Heart left ventricle (tissue), 16 donors: ENCODE results near the gene WHRN. TPM values are rescaled to one million over a fixed set of nuclear protein-coding genes. Genes with fewer than 3 reads are reported as not detected.

ENCODE experiments used
- ATAC-seq, 4 donors: fragments of 200-7000 bp; cut with Tn5 transposase; one replicate each; pipeline ENCODE4 v1.9.1; 2020 to 2022; ENCODE audit warnings: moderate library complexity in 4 of 4, mild to moderate bottlenecking in 3 of 4, moderate number of reproducible peaks in 1 of 4
- DNase-seq, 5 donors: peaks; one replicate each; pipeline ENCODE4 v3.0.0-alpha.2; 2020
- H3K27ac ChIP-seq, 12 donors: fragments of 200-600 bp; sonication (generic) in 4 of 12; one replicate each; pipeline versions ENCODE4 v1.5.0 to v1.8.0; 2016 to 2022; ENCODE audit warnings: mild to moderate bottlenecking in 2 of 12
- H3K27me3 ChIP-seq, 9 donors: fragments of 200-600 bp; sonication (generic) in 2 of 9; one replicate each; pipeline versions ENCODE4 v1.5.1 to v1.8.0; 2016 to 2022; ENCODE audit warnings: mild to moderate bottlenecking in 3 of 9
- H3K36me3 ChIP-seq, 9 donors: fragments of 200-600 bp; sonication (generic) in 2 of 9; one replicate each; pipeline versions ENCODE4 v1.5.0 to v1.8.0; 2018 to 2022; ENCODE audit warnings: mild to moderate bottlenecking in 2 of 9
- H3K4me1 ChIP-seq, 12 donors: fragments of 200-600 bp; sonication (generic) in 4 of 12; one replicate each; pipeline versions ENCODE4 v1.5.0 to v1.8.0; 2016 to 2022; ENCODE audit warnings: mild to moderate bottlenecking in 3 of 12
- H3K4me3 ChIP-seq, 12 donors: fragments of 200-600 bp; sonication (generic) in 4 of 12; one replicate each; pipeline versions ENCODE4 v1.5.0 to v1.8.0; 2017 to 2022; ENCODE audit warnings: mild to moderate bottlenecking in 9 of 12, moderate library complexity in 4 of 12
- H3K9me3 ChIP-seq, 12 donors: fragments of 200-600 bp; sonication (generic) in 4 of 12; one replicate each; pipeline versions ENCODE4 v1.5.0 to v1.8.0; 2016 to 2022; ENCODE audit warnings: mild to moderate bottlenecking in 1 of 12
- POLR2A ChIP-seq, 2 donors: fragments of 450-650 bp; IDR thresholded peaks; one replicate each; pipeline ENCODE4 v1.6.1; 2017; ENCODE audit warnings: antibody characterized with exemption in 2 of 2, mild to moderate bottlenecking in 2 of 2, moderate library complexity in 2 of 2
- WGBS, 4 donors: extraction: QIAGEN DNeasy Blood & Tissue Kit in 2 of 4; methylation state at CpG; one replicate each; pipeline versions ENCODE4 v1.1.5 to v1.1.7; 2013 to 2018; 5-methylcytosine and 5-hydroxymethylcytosine counted together
- intact Hi-C, 10 donors: fragments of 100-400 bp; cut with DNase I; formaldehyde crosslinking; loops; one replicate each; pipeline versions ENCODE4 v1.11.1 to v1.14.2; 2022
- polyA plus RNA-seq, 2 donors: library from polyadenylated mRNA; stranded (reverse); fragments of 200-250 nt; gene quantifications; one replicate each; pipeline ENCODE4 v1.2.3, GENCODE V29; 2013
- total RNA-seq, 9 donors: library from RNA; depleted of rRNA in 2 of 9; stranded (reverse); fragments of >200 nt in 2 of 9; fragmentation: NEBNext Ultra II Directional in 3 of 9; extraction: Animal tissue kit (Norgen Biotek cat#: 25700) in 3 of 9; gene quantifications; one replicate each; pipeline versions ENCODE4 v1.1.0 to v1.2.4, GENCODE V29; 2016 to 2023
- TF ChIP-seq, protein P1 (sequence below), 12 donors: fragments of 200-600 bp; sonication (generic) in 4 of 12; IDR thresholded peaks; one replicate each; pipeline versions ENCODE4 v1.5.0 to v1.8.0; 2018 to 2022; ENCODE audit warnings: antibody characterized with exemption in 12 of 12, mild to moderate bottlenecking in 5 of 12
- donor health status: ischemic (EF 13 %, LVEDD 7.1; RV severe dilation, severe dysfunction).
- donor health status: healthy with polysubstance abuse.
- donor health status: DM: no; HTN: yes; CAD: no.
- donor health status: DM: no; HTN: no; CAD: no.
- donor health status: ischemic (EF 25% LVEDD 6.9; RV normal size, moderate dysfunction).
- donor health status: ischemic (EF 25% LVEDD 5.7; RV mildly dilated, moderate dysfunction).
- donor health status: healthy.
- donor health status: DM: yes; HTN: yes; CAD: no.
- donor health status: ischemic (EF 35%, LVEDD 5.7; RV mildly dilated, moderate dysfunction).
- donor health status: nonischemic (EF 11% LVEDD 7.7; RV severe dilation, severe dysfunction).
- donor health status: DM: yes; HTN: yes; CAD: no.
- donor health status: PGD.
- donor health status: ischemic (EF 29% LVEDD 5.4; RV normal size, mild dysfunction).
- donor health status: nonischemic (EF 23%, LVEDD 6.1; RV moderate dilation, normal function).

WHRN gene
- total and polyA plus RNA-seq, 11 donors, result 0.12 to 1.4 (median 0.56) TPM

DNA sequence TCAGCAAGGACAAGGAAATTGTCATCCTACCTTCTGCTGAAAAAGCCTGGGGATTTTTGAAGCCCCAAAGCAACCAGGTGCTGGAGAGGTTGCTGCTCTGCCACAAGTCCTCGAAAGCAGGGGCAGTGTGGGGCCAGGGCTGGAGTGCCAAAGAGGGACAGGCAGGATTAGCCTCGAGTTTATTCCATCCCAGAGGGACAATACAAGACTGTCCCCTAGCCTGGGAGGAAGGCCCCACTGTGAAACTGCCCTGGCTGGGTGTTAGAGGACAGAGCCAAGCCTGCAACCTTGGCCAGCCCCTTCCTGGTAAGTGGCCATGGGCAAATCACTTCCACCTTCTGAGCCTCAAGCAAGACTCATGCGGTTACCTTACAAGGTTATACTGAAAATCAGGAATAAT is 55.1 kb downstream of the WHRN start:
- intact Hi-C loops, result no loop called here
- WGBS, 4 donors, result 76 to 81% (median 79%) methylated on average over 3 of the region's 3 CpGs

DNA sequence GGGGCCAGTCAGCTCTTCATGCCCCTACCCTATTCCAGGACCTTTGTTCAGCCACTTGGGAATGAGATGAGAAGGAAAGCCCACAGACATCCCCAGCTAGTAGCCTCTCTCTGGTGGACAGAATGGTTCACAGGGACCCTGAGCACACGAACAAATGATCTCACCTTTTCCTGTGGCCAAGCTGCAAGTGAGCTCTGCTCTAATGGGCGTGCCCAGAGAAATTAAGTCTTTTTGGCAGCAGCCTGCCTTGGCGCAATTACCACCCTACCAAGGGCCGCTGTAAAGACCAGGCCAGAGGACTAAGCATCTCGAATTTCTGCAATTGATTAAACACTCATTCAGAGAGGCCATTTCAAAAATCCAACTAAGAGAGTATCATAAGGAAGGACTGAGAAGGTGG is 56.0 kb downstream of the WHRN start:
- intact Hi-C loops, result no loop called here

More for the DNA sequence above, 55.1 kb downstream of the WHRN start:
- DNase-seq, result no peak
- no peak overlapping the region for H3K4me3 ChIP-seq
- no peak for ATAC-seq
- no peaks in the 10 kb centered on the region for H3K36me3 ChIP-seq
- TF ChIP-seq, protein P1, sequence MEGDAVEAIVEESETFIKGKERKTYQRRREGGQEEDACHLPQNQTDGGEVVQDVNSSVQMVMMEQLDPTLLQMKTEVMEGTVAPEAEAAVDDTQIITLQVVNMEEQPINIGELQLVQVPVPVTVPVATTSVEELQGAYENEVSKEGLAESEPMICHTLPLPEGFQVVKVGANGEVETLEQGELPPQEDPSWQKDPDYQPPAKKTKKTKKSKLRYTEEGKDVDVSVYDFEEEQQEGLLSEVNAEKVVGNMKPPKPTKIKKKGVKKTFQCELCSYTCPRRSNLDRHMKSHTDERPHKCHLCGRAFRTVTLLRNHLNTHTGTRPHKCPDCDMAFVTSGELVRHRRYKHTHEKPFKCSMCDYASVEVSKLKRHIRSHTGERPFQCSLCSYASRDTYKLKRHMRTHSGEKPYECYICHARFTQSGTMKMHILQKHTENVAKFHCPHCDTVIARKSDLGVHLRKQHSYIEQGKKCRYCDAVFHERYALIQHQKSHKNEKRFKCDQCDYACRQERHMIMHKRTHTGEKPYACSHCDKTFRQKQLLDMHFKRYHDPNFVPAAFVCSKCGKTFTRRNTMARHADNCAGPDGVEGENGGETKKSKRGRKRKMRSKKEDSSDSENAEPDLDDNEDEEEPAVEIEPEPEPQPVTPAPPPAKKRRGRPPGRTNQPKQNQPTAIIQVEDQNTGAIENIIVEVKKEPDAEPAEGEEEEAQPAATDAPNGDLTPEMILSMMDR (IDR thresholded peaks at IDR 0.05), result no peak
- no peak for TF ChIP-seq POLR2A (IDR thresholded peaks at IDR 0.05)
- peaks cover 0 to 4% (median 0%) of the 10 kb centered on the region in 12 donors for H3K4me1 ChIP-seq
- H3K27me3 ChIP-seq, result no peaks in the 10 kb centered on the region
- H3K9me3 ChIP-seq, result peaks cover 0 to 11% (median 0%) of the 10 kb centered on the region in 12 donors
- H3K27ac ChIP-seq, result no peak overlapping the region

DNA sequence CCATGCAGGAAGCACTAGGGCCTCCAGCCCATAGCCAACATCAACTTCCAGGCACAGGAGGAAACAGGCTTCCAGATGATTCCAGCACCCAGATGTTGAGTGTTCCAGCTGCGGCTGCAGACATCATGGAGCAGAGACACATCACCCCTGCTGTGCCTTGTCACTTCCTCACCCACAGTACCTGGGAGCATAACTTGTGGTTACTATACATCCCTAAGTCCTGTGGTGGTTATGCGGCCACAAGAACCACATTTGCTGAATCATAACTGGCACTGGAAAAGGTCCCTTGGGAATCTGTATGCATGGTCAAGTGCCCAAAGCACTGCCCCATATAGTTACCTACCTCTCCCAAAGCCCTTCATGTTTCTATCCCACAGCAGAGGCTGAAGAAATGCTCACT is 56.6 kb downstream of the WHRN start:
- ATAC-seq (no peak), DNase-seq (no peak)
- Histone ChIP-seq H3K27ac (no peak overlapping the region), H3K4me1 (peaks cover 0 to 4% (median 0%) of the 10 kb centered on the region in 12 donors), H3K27me3 (no peaks in the 10 kb centered on the region), H3K9me3 (peaks cover 0 to under 1% (median 0%) of the 10 kb centered on the region in 12 donors), H3K36me3 (no peaks in the 10 kb centered on the region), H3K4me3 (no peak overlapping the region)
- 71 to 76% (median 73%) methylated on average over 2 of the region's 2 CpGs for WGBS, 4 donors
- intact Hi-C loops, result no loop called here
- TF ChIP-seq, protein P1 (IDR thresholded peaks at IDR 0.05), result no peak
- TF ChIP-seq POLR2A (IDR thresholded peaks at IDR 0.05), result no peak

More for the DNA sequence above, 56.0 kb downstream of the WHRN start:
- WGBS, 4 donors, result 64 to 88% (median 75%) methylated on average over 4 to 5 of the region's 5 CpGs
- TF ChIP-seq, protein P1 (IDR thresholded peaks at IDR 0.05), result no peak
- TF ChIP-seq POLR2A (IDR thresholded peaks at IDR 0.05), result no peak
- no peaks in the 10 kb centered on the region for H3K27me3 ChIP-seq
- H3K4me1 ChIP-seq, result peaks cover 0 to 4% (median 0%) of the 10 kb centered on the region in 12 donors
- no peaks in the 10 kb centered on the region for H3K36me3 ChIP-seq
- ATAC-seq, result no peak
- no peak overlapping the region for H3K27ac ChIP-seq
- no peak for DNase-seq
- H3K4me3 ChIP-seq, result no peak overlapping the region
- peaks cover 0 to 6% (median 0%) of the 10 kb centered on the region in 12 donors for H3K9me3 ChIP-seq

DNA sequence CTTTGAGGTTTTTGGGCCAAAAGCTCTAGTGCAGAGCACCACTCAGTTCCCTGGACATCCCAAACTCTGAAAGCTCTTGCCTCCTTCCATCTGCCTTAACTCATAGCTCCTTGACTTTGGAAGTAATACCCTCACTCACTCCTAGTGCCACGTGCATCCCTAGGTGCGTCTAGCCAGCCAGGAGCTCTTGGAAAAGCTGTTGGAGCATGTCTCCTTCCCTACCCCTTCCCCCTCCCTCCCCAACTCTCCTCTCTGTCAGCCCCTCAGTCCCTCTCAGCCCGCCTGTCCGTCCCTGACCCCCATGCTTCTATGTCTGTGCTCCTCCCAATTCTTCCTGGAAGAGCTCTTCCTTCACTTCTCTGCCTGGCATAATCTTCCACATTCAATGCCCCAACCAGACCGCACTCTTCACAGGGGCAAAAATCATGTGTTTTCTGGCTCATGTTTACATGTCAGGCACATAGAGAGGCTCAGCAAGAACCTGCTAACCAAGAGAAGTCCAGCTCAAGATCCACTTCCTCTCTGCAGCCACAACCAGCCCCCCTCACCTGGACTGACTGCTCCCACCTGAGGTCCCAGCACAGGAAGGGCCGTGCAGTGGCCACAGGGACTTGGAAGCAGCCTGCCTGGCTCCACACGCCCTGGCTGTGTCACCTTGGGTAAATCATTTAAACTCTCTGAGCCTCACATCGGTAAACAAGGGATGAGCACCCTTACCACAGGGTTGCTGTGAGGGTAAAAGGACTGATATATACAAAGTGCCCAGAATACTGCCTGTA is 58.4 kb downstream of the WHRN start:
- WGBS, 4 donors, result 69 to 74% (median 72%) methylated on average over 8 of the region's 8 CpGs
- no peak for ATAC-seq

More for the DNA sequence above, 58.4 kb downstream of the WHRN start:
- Histone ChIP-seq H3K4me3 (no peak overlapping the region), H3K27ac (no peak overlapping the region), H3K27me3 (no peaks in the 10 kb centered on the region), H3K36me3 (no peaks in the 10 kb centered on the region), H3K4me1 (no peaks in the 10 kb centered on the region), H3K9me3 (no peaks in the 10 kb centered on the region)
- no peak for TF ChIP-seq POLR2A (IDR thresholded peaks at IDR 0.05)
- TF ChIP-seq, protein P1 (IDR thresholded peaks at IDR 0.05), result no peak
- DNase-seq, result no peak
- intact Hi-C loops, result no loop called here
